Esophagus squamous epithelium (tissue), 5 donors: ENCODE results near the gene PLEKHA8. TPM values are rescaled to one million over a fixed set of nuclear protein-coding genes. Genes with fewer than 3 reads are reported as not detected.

Source experiments
- DNase-seq: peaks from one replicate; lab custom pipeline; 2025; lab: John Stamatoyannopoulos, UW
- H3K27ac ChIP-seq, 4 donors: fragments of 200-600 bp; sonication (generic); one replicate each; pipeline ENCODE4 v1.5.1; 2016 to 2019; ENCODE audit warnings: mild to moderate bottlenecking in 1 of 4
- H3K27me3 ChIP-seq, 4 donors: fragments of 200-600 bp; sonication (generic); 1 replicate in 3 of 4; 2 replicates in 1 of 4; pipeline versions ENCODE4 v1.5.1 to v1.6.0; 2017 to 2021; ENCODE audit warnings: antibody characterized with exemption in 1 of 4
- H3K36me3 ChIP-seq, 3 donors: fragments of 200-600 bp; sonication (generic); one replicate each; pipeline ENCODE4 v1.5.1; 2016 to 2019
- H3K4me1 ChIP-seq, 3 donors: fragments of 200-600 bp; sonication (generic); one replicate each; pipeline ENCODE4 v1.5.1; 2017 to 2019
- H3K4me3 ChIP-seq, 4 donors: fragments of 200-600 bp; sonication (generic); 1 replicate in 3 of 4; 2 replicates in 1 of 4; pipeline ENCODE4 v1.5.1; 2016 to 2019; ENCODE audit warnings: mild to moderate bottlenecking in 2 of 4, moderate library complexity in 1 of 4
- H3K9me3 ChIP-seq, 3 donors: fragments of 200-600 bp; sonication (generic); one replicate each; pipeline ENCODE4 v1.5.1; 2016 to 2019
- POLR2A ChIP-seq, 4 donors: fragments of 450-650 bp; IDR thresholded peaks; one replicate each; pipeline ENCODE4 v1.6.1; 2017; ENCODE audit warnings: antibody characterized with exemption in 4 of 4, mild to moderate bottlenecking in 4 of 4, moderate library complexity in 3 of 4
- WGBS, 2 donors: methylation state at CpG; one replicate each; pipeline ENCODE4 v1.1.5; 2018; 5-methylcytosine and 5-hydroxymethylcytosine counted together
- intact Hi-C: fragments of 100-400 bp; cut with DNase I; formaldehyde crosslinking; loops from one replicate; pipeline ENCODE4 v1.15.0; 2022
- total RNA-seq, 4 donors: library from RNA; depleted of rRNA; stranded (reverse); fragments of >200 nt; gene quantifications; one replicate each; pipeline ENCODE4 v1.1.0, GENCODE V29; 2016
- TF ChIP-seq, protein P1 (sequence below), 6 experiments: fragments of 450-650 bp in 4 of 6; fragments of 200-600 bp in 2 of 6; sonication (generic) in 2 of 6; IDR thresholded peaks; one replicate each; pipeline ENCODE4 v1.5.1; 2016 to 2019; ENCODE audit warnings: antibody characterized with exemption in 6 of 6, mild to moderate bottlenecking in 4 of 6, moderate library complexity in 4 of 6
- donor health status: DM: yes; HTN: yes; CAD: no.

The PLEKHA8 gene
- total RNA-seq, 4 donors from 2014 or later: 5.1 to 10.5 (median 5.9) TPM

DNA sequence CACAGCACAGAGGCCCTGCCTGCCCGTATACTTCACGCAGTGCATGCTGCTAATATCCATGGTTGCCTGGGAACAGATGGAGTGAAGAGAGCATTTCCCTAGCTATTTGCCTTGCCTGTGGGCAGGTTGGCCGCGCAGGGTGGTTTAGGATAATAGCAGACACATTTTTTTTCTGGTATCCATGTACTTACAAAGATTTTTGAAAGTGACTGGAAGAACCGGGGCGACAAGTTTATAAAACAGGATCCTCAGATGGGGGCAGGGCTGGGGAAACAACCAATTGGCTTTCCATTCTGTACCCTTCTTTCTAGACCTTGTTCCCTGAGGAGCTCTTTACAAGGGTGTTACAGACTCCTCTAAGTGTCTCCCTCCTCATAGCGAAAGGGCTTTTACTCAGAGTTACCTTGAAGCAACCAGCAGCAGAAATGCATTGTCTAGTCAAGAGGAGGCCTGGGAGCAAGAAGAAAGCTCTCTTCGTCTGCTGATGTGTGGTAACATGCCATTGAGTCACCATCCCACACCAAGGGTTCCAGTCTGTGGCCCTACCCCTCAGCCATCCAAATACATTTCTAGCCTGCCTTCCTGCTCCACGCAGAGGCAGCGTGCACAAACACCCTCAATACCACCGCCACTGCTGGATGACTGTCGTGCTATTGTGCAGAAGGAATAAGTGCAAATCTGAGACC, 138.1 kb downstream of the PLEKHA8 start:
- TF ChIP-seq POLR2A (IDR thresholded peaks at IDR 0.05): no peak
- TF ChIP-seq, protein P1, sequence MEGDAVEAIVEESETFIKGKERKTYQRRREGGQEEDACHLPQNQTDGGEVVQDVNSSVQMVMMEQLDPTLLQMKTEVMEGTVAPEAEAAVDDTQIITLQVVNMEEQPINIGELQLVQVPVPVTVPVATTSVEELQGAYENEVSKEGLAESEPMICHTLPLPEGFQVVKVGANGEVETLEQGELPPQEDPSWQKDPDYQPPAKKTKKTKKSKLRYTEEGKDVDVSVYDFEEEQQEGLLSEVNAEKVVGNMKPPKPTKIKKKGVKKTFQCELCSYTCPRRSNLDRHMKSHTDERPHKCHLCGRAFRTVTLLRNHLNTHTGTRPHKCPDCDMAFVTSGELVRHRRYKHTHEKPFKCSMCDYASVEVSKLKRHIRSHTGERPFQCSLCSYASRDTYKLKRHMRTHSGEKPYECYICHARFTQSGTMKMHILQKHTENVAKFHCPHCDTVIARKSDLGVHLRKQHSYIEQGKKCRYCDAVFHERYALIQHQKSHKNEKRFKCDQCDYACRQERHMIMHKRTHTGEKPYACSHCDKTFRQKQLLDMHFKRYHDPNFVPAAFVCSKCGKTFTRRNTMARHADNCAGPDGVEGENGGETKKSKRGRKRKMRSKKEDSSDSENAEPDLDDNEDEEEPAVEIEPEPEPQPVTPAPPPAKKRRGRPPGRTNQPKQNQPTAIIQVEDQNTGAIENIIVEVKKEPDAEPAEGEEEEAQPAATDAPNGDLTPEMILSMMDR (IDR thresholded peaks at IDR 0.05): peak in 1 of 6 experiments; percentile 14
- no peak overlapping the region for H3K4me3 ChIP-seq
- no peaks in the 10 kb centered on the region for H3K9me3 ChIP-seq
- intact Hi-C loops: loop anchor here (10.0 kb wide), 1 partner anchor 399 kb away; no protein-coding TSS in a partner anchor
- no peaks in the 10 kb centered on the region for H3K27me3 ChIP-seq
- H3K4me1 ChIP-seq: peaks cover 16 to 91% (median 45%) of the 10 kb centered on the region in 3 donors
- peak overlapping the region; percentile 53 to 73 (median 68) for H3K27ac ChIP-seq
- 51 to 68% methylated on average over 10 to 12 of the region's 12 CpGs for WGBS, 2 donors
- no peak for DNase-seq
- H3K36me3 ChIP-seq: peaks cover 0 to 3% (median 0%) of the 10 kb centered on the region in 3 donors

DNA sequence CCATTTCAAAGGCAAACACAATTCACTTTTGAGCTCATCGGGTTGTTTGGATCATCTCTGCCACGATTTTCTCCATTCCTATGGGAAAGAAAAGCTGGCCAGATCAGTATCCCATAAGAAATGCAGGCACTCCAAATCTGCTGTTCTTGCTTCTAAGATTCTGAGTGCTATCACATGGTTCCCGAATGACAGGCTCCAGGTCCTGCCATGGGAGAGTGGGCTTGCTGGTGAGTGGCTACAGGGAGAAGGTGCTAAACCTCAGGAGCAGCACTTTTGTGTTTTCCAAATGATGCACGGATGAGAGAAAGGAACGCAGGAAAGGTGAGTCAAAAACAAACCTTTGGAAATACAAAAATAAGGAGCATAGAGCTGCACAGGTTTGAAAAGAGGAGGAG, 138.6 kb downstream of the PLEKHA8 start:
- peaks cover 17 to 97% (median 47%) of the 10 kb centered on the region in 3 donors for H3K4me1 ChIP-seq
- no peaks in the 10 kb centered on the region for H3K36me3 ChIP-seq
- H3K27ac ChIP-seq: peak overlapping the region in 3 of 4 donors; percentile 53 to 73 (median 65)
- WGBS, 2 donors: 30 to 74% methylated on average over 5 of the region's 5 CpGs
- TF ChIP-seq, protein P1 (IDR thresholded peaks at IDR 0.05): no peak
- no peak for TF ChIP-seq POLR2A (IDR thresholded peaks at IDR 0.05)
- no peaks in the 10 kb centered on the region for H3K27me3 ChIP-seq
- no peak overlapping the region for H3K4me3 ChIP-seq
- DNase-seq: no peak
- intact Hi-C loops: loop anchor here (10.0 kb wide), 1 partner anchor 398 kb away; no protein-coding TSS in a partner anchor
- no peaks in the 10 kb centered on the region for H3K9me3 ChIP-seq

DNA sequence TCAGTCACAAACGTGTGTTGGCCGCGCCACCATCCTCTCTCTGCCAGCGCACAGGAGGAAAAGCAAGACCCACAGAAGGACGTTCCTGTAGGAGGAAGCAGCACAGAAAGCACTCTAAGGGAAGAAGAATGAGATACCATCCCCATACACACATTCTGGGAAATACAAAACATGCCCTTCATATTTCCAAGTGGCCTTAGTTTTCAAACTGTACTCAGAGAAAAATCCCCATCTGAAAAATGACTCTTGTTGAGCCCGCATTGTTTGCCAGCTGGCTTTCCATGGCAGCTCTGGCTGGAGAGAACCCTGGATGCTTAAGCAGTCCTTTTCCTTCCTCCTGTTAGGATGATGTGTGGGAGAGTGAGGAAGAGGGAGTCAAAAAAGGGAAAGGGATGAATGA, 139.7 kb downstream of the PLEKHA8 start:
- H3K4me1 ChIP-seq: peaks cover 22 to 99% (median 54%) of the 10 kb centered on the region in 3 donors

DNA sequence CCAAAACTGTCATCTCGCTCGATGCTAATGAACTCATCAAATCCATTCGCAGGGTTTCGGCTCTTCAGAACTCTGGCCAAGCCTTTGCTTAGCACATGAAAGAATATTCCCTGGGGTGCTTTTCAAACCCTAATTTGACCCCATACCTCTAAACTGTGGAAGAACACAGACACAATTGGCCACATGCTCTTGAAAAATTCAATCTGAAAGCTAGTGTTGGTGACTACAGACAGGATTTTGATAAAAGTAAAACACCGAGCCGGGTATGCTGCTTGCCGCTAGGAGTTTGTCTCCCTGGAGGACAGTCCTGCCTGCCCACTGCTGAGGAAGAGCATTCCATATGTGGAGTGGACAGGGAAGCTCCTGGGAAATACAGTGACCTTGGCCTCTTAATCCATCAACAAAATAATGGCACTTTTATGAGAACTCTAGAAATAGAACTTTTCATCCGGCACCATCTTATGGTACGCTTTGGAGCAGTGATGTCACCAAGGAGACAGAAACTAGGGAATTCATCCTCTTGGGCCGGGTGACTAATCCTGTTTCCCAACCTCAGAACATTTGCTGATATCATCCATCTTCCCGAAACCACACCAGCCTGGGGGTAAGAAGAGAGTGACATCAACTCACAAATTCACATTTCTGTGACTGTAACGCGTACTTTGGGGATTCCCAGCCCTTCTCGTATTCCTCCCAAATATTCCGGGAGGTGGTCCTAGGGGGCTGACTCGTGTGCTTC, 140.8 kb downstream of the PLEKHA8 start:
- DNase-seq: no peak
- intact Hi-C loops: loop anchor here (10.0 kb wide), 1 partner anchor 396 kb away; no protein-coding TSS in a partner anchor
- Histone ChIP-seq H3K4me3 (no peak overlapping the region), H3K9me3 (no peaks in the 10 kb centered on the region), H3K36me3 (no peaks in the 10 kb centered on the region), H3K27me3 (no peaks in the 10 kb centered on the region), H3K27ac (peak overlapping the region in 3 of 4 donors; percentile 54 to 84 (median 54)), H3K4me1 (peaks cover 18 to 99% (median 54%) of the 10 kb centered on the region in 3 donors)
- TF ChIP-seq, protein P1 (IDR thresholded peaks at IDR 0.05): peak in 1 of 6 experiments; percentile 9
- no peak for TF ChIP-seq POLR2A (IDR thresholded peaks at IDR 0.05)
- WGBS, 2 donors: 29 to 39% methylated on average over 15 to 16 of the region's 16 CpGs

More for the DNA sequence above, 139.7 kb downstream of the PLEKHA8 start:
- DNase-seq: no peak
- intact Hi-C loops: loop anchor here (10.0 kb wide), 1 partner anchor 397 kb away; no protein-coding TSS in a partner anchor
- Histone ChIP-seq H3K27ac (no peak overlapping the region), H3K27me3 (no peaks in the 10 kb centered on the region), H3K4me3 (no peak overlapping the region), H3K9me3 (no peaks in the 10 kb centered on the region), H3K36me3 (no peaks in the 10 kb centered on the region)
- WGBS, 2 donors: 80 to 84% methylated on average over 5 to 6 of the region's 6 CpGs
- no peak for TF ChIP-seq POLR2A (IDR thresholded peaks at IDR 0.05)
- TF ChIP-seq, protein P1 (IDR thresholded peaks at IDR 0.05): no peak
